ENCODE results near the gene LMX1B. TPM values are rescaled to one million over a fixed set of nuclear protein-coding genes. Genes with fewer than 3 reads are reported as not detected.

Gene LMX1B
- total RNA-seq, 1 experiment from 2014 or later: 11.3 TPM

DNA sequence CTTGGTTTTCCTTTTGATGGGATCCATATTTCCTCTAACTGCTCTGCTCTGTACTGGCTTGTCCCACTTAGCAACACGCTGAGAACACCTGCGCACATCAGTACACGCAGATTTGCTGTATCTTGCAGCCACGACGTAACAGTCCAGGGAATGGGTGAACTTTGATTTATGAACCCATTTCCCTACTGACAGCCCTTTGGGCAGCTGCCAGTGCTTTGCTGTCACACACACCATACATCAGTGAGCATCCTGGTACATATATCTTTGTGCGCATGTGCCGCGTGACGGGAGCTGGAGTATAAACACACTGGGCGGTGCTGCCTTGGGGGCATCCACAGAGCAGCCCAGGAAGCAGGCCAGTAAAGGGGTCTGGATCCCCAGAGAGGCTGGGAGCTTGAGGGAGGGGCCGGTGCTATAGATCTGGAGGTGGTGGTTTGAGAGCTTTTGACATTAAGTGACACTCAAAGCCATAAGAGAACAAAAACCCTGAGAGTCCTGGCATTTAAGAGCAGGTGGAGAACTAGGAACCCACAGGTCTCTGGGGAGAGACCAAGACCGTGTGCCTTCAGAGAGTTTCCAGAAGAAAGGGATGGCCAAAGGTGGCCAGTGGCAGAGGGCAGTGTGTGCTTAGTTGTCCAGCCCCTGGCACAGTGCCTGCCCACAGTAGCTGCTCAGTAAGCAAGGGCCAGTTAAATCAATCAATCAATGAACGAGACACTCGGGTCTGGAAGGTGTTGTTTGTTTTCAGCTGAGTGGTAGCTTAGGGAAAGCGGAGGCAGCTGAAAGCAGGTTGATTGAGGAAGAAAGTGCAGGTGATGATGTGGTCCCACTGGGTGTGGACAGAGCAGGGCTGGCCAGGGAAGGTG, 53.7 kb downstream of the LMX1B start:
- H3K36me3 ChIP-seq (ENCODE audit: control insufficient read depth in 1 of 2, insufficient read depth in 2 of 2, low read length in 2 of 2): no peaks in the 10 kb centered on the region
- no peaks in the 10 kb centered on the region for H3K27me3 ChIP-seq (ENCODE audit: insufficient read depth, low read length)
- no peak overlapping the region for H2AFZ ChIP-seq (ENCODE audit: low read depth, low read length, poor library complexity, severe bottlenecking)
- intact Hi-C loops (cut with micrococcal nuclease): no loop called here
- ChIA-PET POLR2A (no interaction called here), RAD21 (ENCODE audit: low non-redundant PET in 1 of 2, low total read pairs in 2 of 2, uncharacterized antibody in 2 of 2, unreplicated experiment in 2 of 2) (no interaction called here), CTCF (no interaction called here)
- H3K9me2 ChIP-seq (ENCODE audit: insufficient read depth): no peaks in the 10 kb centered on the region
- BruUV-seq (replicated peaks): no TSS peak
- H3K4me2 ChIP-seq (ENCODE audit: low read length): peak overlapping the region; percentile 14; the same call in 1 of the 2 replicates
- DNase-seq (ENCODE audit: low read depth, low spot score): no peak
- peak; percentile 20; the same call in 1 of the 2 replicates for ATAC-seq
- no peak overlapping the region for H3K4me3 ChIP-seq (replicated peaks in 1 of 2; ENCODE audit: low read depth in 1 of 2, low read length in 2 of 2)
- no peak overlapping the region for H3K9ac ChIP-seq (ENCODE audit: low read length)
- no peak for TF ChIP-seq EZH2 (IDR thresholded peaks at IDR 0.05)
- TF ChIP-seq, protein P1, sequence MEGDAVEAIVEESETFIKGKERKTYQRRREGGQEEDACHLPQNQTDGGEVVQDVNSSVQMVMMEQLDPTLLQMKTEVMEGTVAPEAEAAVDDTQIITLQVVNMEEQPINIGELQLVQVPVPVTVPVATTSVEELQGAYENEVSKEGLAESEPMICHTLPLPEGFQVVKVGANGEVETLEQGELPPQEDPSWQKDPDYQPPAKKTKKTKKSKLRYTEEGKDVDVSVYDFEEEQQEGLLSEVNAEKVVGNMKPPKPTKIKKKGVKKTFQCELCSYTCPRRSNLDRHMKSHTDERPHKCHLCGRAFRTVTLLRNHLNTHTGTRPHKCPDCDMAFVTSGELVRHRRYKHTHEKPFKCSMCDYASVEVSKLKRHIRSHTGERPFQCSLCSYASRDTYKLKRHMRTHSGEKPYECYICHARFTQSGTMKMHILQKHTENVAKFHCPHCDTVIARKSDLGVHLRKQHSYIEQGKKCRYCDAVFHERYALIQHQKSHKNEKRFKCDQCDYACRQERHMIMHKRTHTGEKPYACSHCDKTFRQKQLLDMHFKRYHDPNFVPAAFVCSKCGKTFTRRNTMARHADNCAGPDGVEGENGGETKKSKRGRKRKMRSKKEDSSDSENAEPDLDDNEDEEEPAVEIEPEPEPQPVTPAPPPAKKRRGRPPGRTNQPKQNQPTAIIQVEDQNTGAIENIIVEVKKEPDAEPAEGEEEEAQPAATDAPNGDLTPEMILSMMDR (IDR thresholded peaks at IDR 0.05 in 2 of 3, conservative IDR thresholded peaks at IDR 0.05 in 1 of 3; ENCODE audit: borderline replicate concordance in 1 of 3, insufficient read depth in 1 of 3, low read depth in 2 of 3, low read length in 2 of 3): no peak
- TF ChIP-seq SRF (IDR thresholded peaks at IDR 0.05; ENCODE audit: low read depth): no peak
- TF ChIP-seq, protein P2, sequence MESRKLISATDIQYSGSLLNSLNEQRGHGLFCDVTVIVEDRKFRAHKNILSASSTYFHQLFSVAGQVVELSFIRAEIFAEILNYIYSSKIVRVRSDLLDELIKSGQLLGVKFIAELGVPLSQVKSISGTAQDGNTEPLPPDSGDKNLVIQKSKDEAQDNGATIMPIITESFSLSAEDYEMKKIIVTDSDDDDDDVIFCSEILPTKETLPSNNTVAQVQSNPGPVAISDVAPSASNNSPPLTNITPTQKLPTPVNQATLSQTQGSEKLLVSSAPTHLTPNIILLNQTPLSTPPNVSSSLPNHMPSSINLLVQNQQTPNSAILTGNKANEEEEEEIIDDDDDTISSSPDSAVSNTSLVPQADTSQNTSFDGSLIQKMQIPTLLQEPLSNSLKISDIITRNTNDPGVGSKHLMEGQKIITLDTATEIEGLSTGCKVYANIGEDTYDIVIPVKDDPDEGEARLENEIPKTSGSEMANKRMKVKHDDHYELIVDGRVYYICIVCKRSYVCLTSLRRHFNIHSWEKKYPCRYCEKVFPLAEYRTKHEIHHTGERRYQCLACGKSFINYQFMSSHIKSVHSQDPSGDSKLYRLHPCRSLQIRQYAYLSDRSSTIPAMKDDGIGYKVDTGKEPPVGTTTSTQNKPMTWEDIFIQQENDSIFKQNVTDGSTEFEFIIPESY (IDR thresholded peaks at IDR 0.05; ENCODE audit: extremely low read depth, insufficient replicate concordance, low read length): no peak
- TF ChIP-seq EGR1 (IDR thresholded peaks at IDR 0.05; ENCODE audit: low read depth): no peak
- no peak for TF ChIP-seq ZFX (IDR thresholded peaks at IDR 0.05)
- TF ChIP-seq ELF1 (IDR thresholded peaks at IDR 0.05; ENCODE audit: borderline replicate concordance, low read depth): no peak
- TF ChIP-seq, protein P3, sequence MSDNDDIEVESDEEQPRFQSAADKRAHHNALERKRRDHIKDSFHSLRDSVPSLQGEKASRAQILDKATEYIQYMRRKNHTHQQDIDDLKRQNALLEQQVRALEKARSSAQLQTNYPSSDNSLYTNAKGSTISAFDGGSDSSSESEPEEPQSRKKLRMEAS (IDR thresholded peaks at IDR 0.05): no peak; the same call in 1 of the 2 replicates
- no peak for TF ChIP-seq EZH2phosphoT487 (IDR thresholded peaks at IDR 0.05; ENCODE audit: borderline replicate concordance)
- H3K79me2 ChIP-seq (ENCODE audit: insufficient read depth, low read length): no peaks in the 10 kb centered on the region
- peaks cover 15 to 42% of the 10 kb centered on the region in 2 experiments for H3K4me1 ChIP-seq (ENCODE audit: control insufficient read depth in 1 of 2, insufficient read depth in 2 of 2, low read length in 2 of 2)
- no peak overlapping the region for H3K27ac ChIP-seq (ENCODE audit: low read depth, low read length)
- no peaks in the 10 kb centered on the region for H4K20me1 ChIP-seq (ENCODE audit: insufficient read depth)
- H3K9me3 ChIP-seq (ENCODE audit: control insufficient read depth in 1 of 2, insufficient read depth in 1 of 2, low read depth in 1 of 2, low read length in 2 of 2): no peaks in the 10 kb centered on the region

Data from HCT116 (cell line).